DND-41 (cell line): ENCODE results near the gene HOXC5.

ENCODE experiments used
- ATAC-seq: fragments of 200-7000 bp; cut with Tn5 transposase; 3 replicates; pipeline ENCODE4 v1.9.1; 2021; ENCODE audit warnings: low read depth; ENCODE audit not compliant: insufficient read depth
- DNase-seq: peaks from one replicate; pipeline ENCODE4 v3.0.0-alpha.2; 2020
- H2AFZ ChIP-seq: 2 replicates; pipeline ENCODE4 v1.6.0; 2012; ENCODE audit warnings: low read depth, low read length
- H3K27ac ChIP-seq: 2 replicates; pipeline ENCODE4 v1.5.1; 2012; ENCODE audit warnings: low read length, inconsistent platforms
- H3K27me3 ChIP-seq: fragments of 200-600 bp; sonication (generic); 2 replicates; pipeline ENCODE4 v1.6.0; 2012; ENCODE audit warnings: low read length, mild to moderate bottlenecking, inconsistent platforms; ENCODE audit not compliant: insufficient read depth, poor library complexity
- H3K36me3 ChIP-seq: 2 replicates; pipeline ENCODE4 v1.5.1; 2012; ENCODE audit warnings: low read length, inconsistent platforms; ENCODE audit not compliant: insufficient read depth
- H3K4me1 ChIP-seq: 2 replicates; pipeline ENCODE4 v1.5.1; 2012; ENCODE audit warnings: mild to moderate bottlenecking, low read length; ENCODE audit not compliant: insufficient read depth
- H3K4me2 ChIP-seq: 2 replicates; pipeline ENCODE4 v1.6.0; 2012; ENCODE audit warnings: mild to moderate bottlenecking, moderate library complexity, low read length, inconsistent platforms; ENCODE audit not compliant: insufficient read depth
- H3K4me3 ChIP-seq, 2 experiments: fragments of 200-600 bp in 1 of 2; shearing (Covaris generic) in 1 of 2; 2 replicates each; pipeline ENCODE4 v1.5.1; 2012 to 2016; ENCODE audit warnings: inconsistent platforms in 2 of 2, low read length in 2 of 2, mild to moderate bottlenecking in 2 of 2, low read depth in 1 of 2, moderate library complexity in 1 of 2
- H3K79me2 ChIP-seq: 2 replicates; pipeline ENCODE4 v1.6.0; 2012; ENCODE audit warnings: low read length, inconsistent platforms; ENCODE audit not compliant: insufficient read depth
- H3K9ac ChIP-seq: 2 replicates; pipeline ENCODE4 v1.6.0; 2012; ENCODE audit warnings: low read depth, mild to moderate bottlenecking, inconsistent platforms, low read length, moderate library complexity
- H3K9me3 ChIP-seq: 2 replicates; pipeline ENCODE4 v1.5.1; 2012; ENCODE audit warnings: low read length, moderate library complexity, mild to moderate bottlenecking, inconsistent platforms; ENCODE audit not compliant: insufficient read depth, severe bottlenecking
- H4K20me1 ChIP-seq: 2 replicates; pipeline ENCODE4 v1.6.0; 2012; ENCODE audit warnings: low read length; ENCODE audit not compliant: insufficient read depth
- EZH2 ChIP-seq: IDR thresholded peaks from 3 replicates; pipeline ENCODE4 v1.6.1; 2012; ENCODE audit warnings: borderline replicate concordance, low read depth, mild to moderate bottlenecking, moderate library complexity, low read length, inconsistent platforms; ENCODE audit not compliant: severe bottlenecking
- TF ChIP-seq, protein P1 (sequence below): IDR thresholded peaks from 2 replicates; pipeline ENCODE4 v1.5.1; 2012; ENCODE audit warnings: borderline replicate concordance, low read length, moderate library complexity, mild to moderate bottlenecking; ENCODE audit not compliant: poor library complexity, severe bottlenecking; ENCODE audit errors: extremely low read depth

The HOXC5 gene

DNA sequence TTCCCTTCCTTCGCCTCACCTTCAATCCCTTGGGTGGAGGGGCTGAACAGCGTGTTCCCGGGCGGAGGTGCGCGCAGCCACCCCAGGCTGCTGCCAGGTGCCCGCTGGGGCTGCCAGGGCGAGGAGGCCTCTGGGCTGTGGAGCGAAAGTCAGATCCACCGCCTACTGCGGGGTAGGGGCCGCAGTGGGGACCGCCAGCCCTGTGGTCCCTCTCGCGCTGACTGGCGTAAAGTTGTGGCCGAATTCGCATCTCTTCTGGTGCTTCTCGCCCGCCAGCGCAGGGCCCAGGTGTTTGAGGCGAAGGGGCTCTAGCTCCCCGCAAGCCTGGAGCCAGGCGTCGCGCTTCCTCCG lies 13.9 kb downstream of the HOXC5 start:
- no peaks in the 10 kb centered on the region for H3K9me3 ChIP-seq
- H4K20me1 ChIP-seq = no peaks in the 10 kb centered on the region
- H3K4me1 ChIP-seq = peaks cover 9% of the 10 kb centered on the region
- peaks cover 48% of the 10 kb centered on the region for H3K27me3 ChIP-seq
- H3K9ac ChIP-seq = no peak overlapping the region
- H3K4me2 ChIP-seq = no peak overlapping the region
- no peak for ATAC-seq
- no peak overlapping the region for H3K4me3 ChIP-seq
- H3K79me2 ChIP-seq = no peaks in the 10 kb centered on the region
- TF ChIP-seq, protein P1, sequence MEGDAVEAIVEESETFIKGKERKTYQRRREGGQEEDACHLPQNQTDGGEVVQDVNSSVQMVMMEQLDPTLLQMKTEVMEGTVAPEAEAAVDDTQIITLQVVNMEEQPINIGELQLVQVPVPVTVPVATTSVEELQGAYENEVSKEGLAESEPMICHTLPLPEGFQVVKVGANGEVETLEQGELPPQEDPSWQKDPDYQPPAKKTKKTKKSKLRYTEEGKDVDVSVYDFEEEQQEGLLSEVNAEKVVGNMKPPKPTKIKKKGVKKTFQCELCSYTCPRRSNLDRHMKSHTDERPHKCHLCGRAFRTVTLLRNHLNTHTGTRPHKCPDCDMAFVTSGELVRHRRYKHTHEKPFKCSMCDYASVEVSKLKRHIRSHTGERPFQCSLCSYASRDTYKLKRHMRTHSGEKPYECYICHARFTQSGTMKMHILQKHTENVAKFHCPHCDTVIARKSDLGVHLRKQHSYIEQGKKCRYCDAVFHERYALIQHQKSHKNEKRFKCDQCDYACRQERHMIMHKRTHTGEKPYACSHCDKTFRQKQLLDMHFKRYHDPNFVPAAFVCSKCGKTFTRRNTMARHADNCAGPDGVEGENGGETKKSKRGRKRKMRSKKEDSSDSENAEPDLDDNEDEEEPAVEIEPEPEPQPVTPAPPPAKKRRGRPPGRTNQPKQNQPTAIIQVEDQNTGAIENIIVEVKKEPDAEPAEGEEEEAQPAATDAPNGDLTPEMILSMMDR = no peak
- no peak for TF ChIP-seq EZH2
- no peak overlapping the region for H3K27ac ChIP-seq
- H2AFZ ChIP-seq = no peak overlapping the region
- no peaks in the 10 kb centered on the region for H3K36me3 ChIP-seq
- no peak for DNase-seq

DNA sequence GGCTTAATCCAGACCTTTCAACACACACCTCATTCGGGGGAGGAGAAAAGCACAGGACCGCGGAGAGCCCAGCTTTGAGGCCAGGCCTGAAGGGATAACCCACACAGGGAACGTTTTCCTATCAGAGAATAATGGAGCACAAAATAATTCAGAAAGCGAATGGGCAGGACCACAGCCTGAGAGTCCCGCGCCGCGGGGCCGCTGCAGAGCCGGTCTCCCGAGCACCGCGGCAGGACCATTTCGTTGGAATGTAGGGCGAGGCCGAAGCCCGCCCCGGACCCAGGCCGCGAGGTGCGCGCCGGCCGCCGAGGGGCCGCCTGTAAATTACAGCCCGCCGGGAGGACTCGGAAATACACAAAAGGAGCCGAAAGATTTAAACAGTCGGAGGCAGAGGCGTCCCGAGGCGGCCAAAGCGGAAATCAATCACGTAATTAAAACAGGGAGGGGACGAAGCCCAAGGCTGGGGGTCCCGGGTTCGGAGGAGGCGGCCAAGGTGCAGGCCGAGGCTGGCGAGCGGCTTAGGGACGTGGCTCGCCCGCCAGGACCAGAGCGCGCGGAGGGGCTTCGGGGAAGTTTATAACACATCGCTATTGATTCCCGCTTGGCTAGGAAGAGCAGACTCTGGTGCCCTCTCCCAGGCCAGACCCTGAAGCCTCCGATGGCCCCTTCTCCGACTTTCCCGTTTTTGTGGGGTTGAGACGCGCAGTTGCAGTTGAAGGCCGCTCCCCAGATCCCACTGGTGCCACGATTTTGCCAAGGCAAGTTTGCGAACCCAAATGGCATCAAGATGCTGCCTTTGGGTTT lies 14.5 kb downstream of the HOXC5 start:
- no peak for TF ChIP-seq EZH2
- TF ChIP-seq, protein P1 = no peak
- Histone ChIP-seq H3K36me3 (no peaks in the 10 kb centered on the region), H2AFZ (no peak overlapping the region), H3K4me2 (no peak overlapping the region), H3K4me1 (peaks cover 9% of the 10 kb centered on the region), H4K20me1 (no peaks in the 10 kb centered on the region), H3K79me2 (no peaks in the 10 kb centered on the region), H3K27me3 (peaks cover 48% of the 10 kb centered on the region), H3K9me3 (no peaks in the 10 kb centered on the region), H3K4me3 (no peak overlapping the region), H3K27ac (no peak overlapping the region), H3K9ac (no peak overlapping the region)
- ATAC-seq (no peak), DNase-seq (no peak)

DNA sequence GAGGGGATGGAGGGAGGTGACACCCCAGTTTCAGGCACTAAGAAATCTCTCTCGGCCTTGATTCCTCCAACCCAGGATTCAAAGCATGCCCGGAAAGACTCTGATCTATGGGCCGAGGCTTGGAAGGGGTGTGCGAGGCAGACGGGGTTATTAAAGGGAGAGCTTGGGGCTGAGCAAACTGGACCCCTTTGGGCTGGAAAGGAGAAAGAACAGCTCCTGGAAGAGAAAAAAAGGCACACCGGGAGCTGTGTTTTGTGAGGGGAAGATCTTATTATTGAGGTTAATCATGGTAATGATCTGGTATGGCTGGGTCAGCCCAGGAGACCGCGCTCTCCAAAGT lies 15.1 kb downstream of the HOXC5 start:
- Histone ChIP-seq H3K27me3 (peaks cover 48% of the 10 kb centered on the region), H4K20me1 (no peaks in the 10 kb centered on the region), H3K4me1 (peaks cover 13% of the 10 kb centered on the region), H3K79me2 (no peaks in the 10 kb centered on the region), H3K4me2 (no peak overlapping the region), H3K4me3 (no peak overlapping the region), H3K36me3 (no peaks in the 10 kb centered on the region), H2AFZ (no peak overlapping the region), H3K9me3 (no peaks in the 10 kb centered on the region), H3K9ac (no peak overlapping the region), H3K27ac (no peak overlapping the region)
- no peak for ATAC-seq
- TF ChIP-seq, protein P1 = no peak
- no peak for TF ChIP-seq EZH2
- no peak for DNase-seq
